GM21528 (cell line): ENCODE measurements around the gene PDE8A.
"Not testable (repeated sequence)": the region's sequence is repeated elsewhere in the genome, so short reads cannot be mapped to it uniquely, and the experiment has no call there.

Experiments
- ATAC-seq: cut with Tn5 transposase; IDR thresholded peaks from one replicate; pipeline ENCODE4 v1.9.1; 2021; ENCODE audit warnings: mild to moderate bottlenecking, moderate library complexity; ENCODE audit not compliant: unreplicated experiment, low FRiP score

Gene PDE8A

GRCh38 chr15:84987949-84988624 lies 6.4 kb downstream of the PDE8A start:
- ATAC-seq = no peak

GRCh38 chr15:84988909-84989644 lies 7.4 kb downstream of the PDE8A start:
- no peak for ATAC-seq

GRCh38 chr15:84990507-84990906 lies 8.9 kb downstream of the PDE8A start:
- ATAC-seq = no peak

GRCh38 chr15:84991014-84991712 lies 9.5 kb downstream of the PDE8A start:
- no peak for ATAC-seq

- ATAC-seq = no peak
Observed at GRCh38 chr15:84992157-84992944, 10.7 kb downstream of the PDE8A start.

- no peak for ATAC-seq
Observed at GRCh38 chr15:84996055-84996454, 14.4 kb downstream of the PDE8A start.

GRCh38 chr15:84996714-84997113 lies 15.1 kb downstream of the PDE8A start:
- not testable (repeated sequence) for ATAC-seq

- not testable (repeated sequence) for ATAC-seq
Observed at GRCh38 chr15:84997214-84997613, 15.6 kb downstream of the PDE8A start.

- ATAC-seq = no peak
Observed at GRCh38 chr15:85000189-85000864, 18.7 kb downstream of the PDE8A start.

GRCh38 chr15:85000937-85001336 lies 19.3 kb downstream of the PDE8A start:
- ATAC-seq = no peak

- ATAC-seq = no peak
Observed at GRCh38 chr15:85002517-85002916, 20.9 kb downstream of the PDE8A start.

GRCh38 chr15:85003593-85004312 lies 22.1 kb downstream of the PDE8A start:
- ATAC-seq = no peak

GRCh38 chr15:85004550-85004949 lies 22.9 kb downstream of the PDE8A start:
- no peak for ATAC-seq

GRCh38 chr15:85005319-85005718 lies 23.7 kb downstream of the PDE8A start:
- ATAC-seq = no peak

GRCh38 chr15:85005746-85006145 lies 24.1 kb downstream of the PDE8A start:
- no peak for ATAC-seq

GRCh38 chr15:85006201-85006600 lies 24.5 kb downstream of the PDE8A start:
- no peak for ATAC-seq

- ATAC-seq = no peak
Observed at GRCh38 chr15:85006655-85007054, 25.0 kb downstream of the PDE8A start.

- no peak for ATAC-seq
Observed at GRCh38 chr15:85007137-85007536, 25.5 kb downstream of the PDE8A start.

- no peak for ATAC-seq
Observed at GRCh38 chr15:85007741-85008397, 26.2 kb downstream of the PDE8A start.
